ENCODE measurements around the gene S100B. TPM values are rescaled to one million over a fixed set of nuclear protein-coding genes. Genes with fewer than 3 reads are reported as not detected.

The S100B gene
- total and polyA plus RNA-seq, 2 of the 13 experiments (the other 11 are each of a cell fraction or from before 2014, with no cell fraction given): not detected

DNA sequence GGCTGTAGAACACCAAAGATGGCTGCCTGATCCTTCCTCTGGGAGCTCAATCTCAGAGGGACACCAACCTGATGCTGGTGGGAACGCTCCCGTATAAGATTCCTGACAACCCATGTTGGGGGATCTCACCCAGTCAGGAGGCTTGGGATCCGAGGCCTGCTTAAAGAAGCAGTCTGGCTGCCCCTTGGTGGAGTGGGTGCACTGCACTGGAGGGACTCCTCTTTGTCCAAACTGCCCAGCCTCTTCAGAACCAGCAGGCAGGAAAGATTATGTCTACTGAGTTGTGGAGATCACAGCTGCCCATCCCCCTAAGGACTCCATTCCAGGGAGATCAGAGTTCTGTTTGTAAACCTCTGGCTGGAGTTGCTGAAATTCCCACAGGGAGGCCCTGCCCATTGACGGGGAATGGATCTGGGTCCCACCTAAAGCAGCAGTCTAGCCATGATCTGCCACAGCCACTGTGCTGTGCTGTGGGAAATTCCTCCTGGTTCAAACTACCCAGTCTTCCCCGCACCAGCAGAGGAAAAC lies 23.0 kb downstream of the S100B start (continued):
- TF ChIP-seq, protein P1, sequence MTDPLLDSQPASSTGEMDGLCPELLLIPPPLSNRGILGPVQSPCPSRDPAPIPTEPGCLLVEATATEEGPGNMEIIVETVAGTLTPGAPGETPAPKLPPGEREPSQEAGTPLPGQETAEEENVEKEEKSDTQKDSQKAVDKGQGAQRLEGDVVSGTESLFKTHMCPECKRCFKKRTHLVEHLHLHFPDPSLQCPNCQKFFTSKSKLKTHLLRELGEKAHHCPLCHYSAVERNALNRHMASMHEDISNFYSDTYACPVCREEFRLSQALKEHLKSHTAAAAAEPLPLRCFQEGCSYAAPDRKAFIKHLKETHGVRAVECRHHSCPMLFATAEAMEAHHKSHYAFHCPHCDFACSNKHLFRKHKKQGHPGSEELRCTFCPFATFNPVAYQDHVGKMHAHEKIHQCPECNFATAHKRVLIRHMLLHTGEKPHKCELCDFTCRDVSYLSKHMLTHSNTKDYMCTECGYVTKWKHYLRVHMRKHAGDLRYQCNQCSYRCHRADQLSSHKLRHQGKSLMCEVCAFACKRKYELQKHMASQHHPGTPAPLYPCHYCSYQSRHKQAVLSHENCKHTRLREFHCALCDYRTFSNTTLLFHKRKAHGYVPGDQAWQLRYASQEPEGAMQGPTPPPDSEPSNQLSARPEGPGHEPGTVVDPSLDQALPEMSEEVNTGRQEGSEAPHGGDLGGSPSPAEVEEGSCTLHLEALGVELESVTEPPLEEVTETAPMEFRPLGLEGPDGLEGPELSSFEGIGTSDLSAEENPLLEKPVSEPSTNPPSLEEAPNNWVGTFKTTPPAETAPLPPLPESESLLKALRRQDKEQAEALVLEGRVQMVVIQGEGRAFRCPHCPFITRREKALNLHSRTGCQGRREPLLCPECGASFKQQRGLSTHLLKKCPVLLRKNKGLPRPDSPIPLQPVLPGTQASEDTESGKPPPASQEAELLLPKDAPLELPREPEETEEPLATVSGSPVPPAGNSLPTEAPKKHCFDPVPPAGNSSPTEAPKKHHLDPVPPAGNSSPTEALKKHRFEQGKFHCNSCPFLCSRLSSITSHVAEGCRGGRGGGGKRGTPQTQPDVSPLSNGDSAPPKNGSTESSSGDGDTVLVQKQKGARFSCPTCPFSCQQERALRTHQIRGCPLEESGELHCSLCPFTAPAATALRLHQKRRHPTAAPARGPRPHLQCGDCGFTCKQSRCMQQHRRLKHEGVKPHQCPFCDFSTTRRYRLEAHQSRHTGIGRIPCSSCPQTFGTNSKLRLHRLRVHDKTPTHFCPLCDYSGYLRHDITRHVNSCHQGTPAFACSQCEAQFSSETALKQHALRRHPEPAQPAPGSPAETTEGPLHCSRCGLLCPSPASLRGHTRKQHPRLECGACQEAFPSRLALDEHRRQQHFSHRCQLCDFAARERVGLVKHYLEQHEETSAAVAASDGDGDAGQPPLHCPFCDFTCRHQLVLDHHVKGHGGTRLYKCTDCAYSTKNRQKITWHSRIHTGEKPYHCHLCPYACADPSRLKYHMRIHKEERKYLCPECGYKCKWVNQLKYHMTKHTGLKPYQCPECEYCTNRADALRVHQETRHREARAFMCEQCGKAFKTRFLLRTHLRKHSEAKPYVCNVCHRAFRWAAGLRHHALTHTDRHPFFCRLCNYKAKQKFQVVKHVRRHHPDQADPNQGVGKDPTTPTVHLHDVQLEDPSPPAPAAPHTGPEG (CRISPR knock-in tag; IDR thresholded peaks at IDR 0.05): no peak
- TF ChIP-seq ZNF143 (CRISPR knock-in tag; IDR thresholded peaks at IDR 0.05) (no peak), SOX6 (IDR thresholded peaks at IDR 0.05) (no peak), SOX6 (CRISPR knock-in tag; IDR thresholded peaks at IDR 0.05) (no peak; the same call in 1 of the 2 replicates), FOXO1 (CRISPR knock-in tag; IDR thresholded peaks at IDR 0.05) (no peak), NFATC3 (CRISPR knock-in tag; IDR thresholded peaks at IDR 0.05) (no peak), ZNF768 (CRISPR knock-in tag; IDR thresholded peaks at IDR 0.05) (no peak), RFXAP (CRISPR knock-in tag; IDR thresholded peaks at IDR 0.05; ENCODE audit: borderline replicate concordance) (no peak), ZNF747 (CRISPR knock-in tag; IDR thresholded peaks at IDR 0.05; ENCODE audit: borderline replicate concordance) (no peak), YEATS2 (CRISPR knock-in tag; IDR thresholded peaks at IDR 0.05; ENCODE audit: borderline replicate concordance) (no peak), SIN3A (IDR thresholded peaks at IDR 0.05; ENCODE audit: borderline replicate concordance, low read depth, low read length) (no peak), HDAC1 (CRISPR knock-in tag; IDR thresholded peaks at IDR 0.05) (0 out of 2 replicates have a peak, but pooled peaks have one; percentile 23), ZBTB7B (CRISPR knock-in tag; IDR thresholded peaks at IDR 0.05) (no peak), ZNF441 (CRISPR knock-in tag; IDR thresholded peaks at IDR 0.05; ENCODE audit: borderline replicate concordance) (no peak), ZNF207 (IDR thresholded peaks at IDR 0.05; ENCODE audit: borderline replicate concordance) (no peak), SIX4 (CRISPR knock-in tag; IDR thresholded peaks at IDR 0.05) (no peak), ZSCAN30 (CRISPR knock-in tag; IDR thresholded peaks at IDR 0.05) (no peak), ZNF510 (CRISPR knock-in tag; IDR thresholded peaks at IDR 0.05; ENCODE audit: low read depth) (no peak), ZNF543 (CRISPR knock-in tag; IDR thresholded peaks at IDR 0.05) (no peak), ZNF564 (CRISPR knock-in tag; IDR thresholded peaks at IDR 0.05) (no peak), TSC22D2 (CRISPR knock-in tag; IDR thresholded peaks at IDR 0.05; ENCODE audit: borderline replicate concordance) (no peak)
- TF ChIP-seq, protein P2, sequence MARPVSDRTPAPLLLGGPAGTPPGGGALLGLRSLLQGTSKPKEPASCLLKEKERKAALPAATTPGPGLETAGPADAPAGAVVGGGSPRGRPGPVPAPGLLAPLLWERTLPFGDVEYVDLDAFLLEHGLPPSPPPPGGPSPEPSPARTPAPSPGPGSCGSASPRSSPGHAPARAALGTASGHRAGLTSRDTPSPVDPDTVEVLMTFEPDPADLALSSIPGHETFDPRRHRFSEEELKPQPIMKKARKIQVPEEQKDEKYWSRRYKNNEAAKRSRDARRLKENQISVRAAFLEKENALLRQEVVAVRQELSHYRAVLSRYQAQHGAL (CRISPR knock-in tag; IDR thresholded peaks at IDR 0.05; ENCODE audit: not compliant biosample characterization): no peak
- TF ChIP-seq, protein P3, sequence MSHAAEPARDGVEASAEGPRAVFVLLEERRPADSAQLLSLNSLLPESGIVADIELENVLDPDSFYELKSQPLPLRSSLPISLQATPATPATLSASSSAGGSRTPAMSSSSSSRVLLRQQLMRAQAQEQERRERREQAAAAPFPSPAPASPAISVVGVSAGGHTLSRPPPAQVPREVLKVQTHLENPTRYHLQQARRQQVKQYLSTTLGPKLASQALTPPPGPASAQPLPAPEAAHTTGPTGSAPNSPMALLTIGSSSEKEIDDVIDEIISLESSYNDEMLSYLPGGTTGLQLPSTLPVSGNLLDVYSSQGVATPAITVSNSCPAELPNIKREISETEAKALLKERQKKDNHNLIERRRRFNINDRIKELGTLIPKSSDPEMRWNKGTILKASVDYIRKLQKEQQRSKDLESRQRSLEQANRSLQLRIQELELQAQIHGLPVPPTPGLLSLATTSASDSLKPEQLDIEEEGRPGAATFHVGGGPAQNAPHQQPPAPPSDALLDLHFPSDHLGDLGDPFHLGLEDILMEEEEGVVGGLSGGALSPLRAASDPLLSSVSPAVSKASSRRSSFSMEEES (CRISPR knock-in tag; IDR thresholded peaks at IDR 0.05): no peak
- TF ChIP-seq, protein P4, sequence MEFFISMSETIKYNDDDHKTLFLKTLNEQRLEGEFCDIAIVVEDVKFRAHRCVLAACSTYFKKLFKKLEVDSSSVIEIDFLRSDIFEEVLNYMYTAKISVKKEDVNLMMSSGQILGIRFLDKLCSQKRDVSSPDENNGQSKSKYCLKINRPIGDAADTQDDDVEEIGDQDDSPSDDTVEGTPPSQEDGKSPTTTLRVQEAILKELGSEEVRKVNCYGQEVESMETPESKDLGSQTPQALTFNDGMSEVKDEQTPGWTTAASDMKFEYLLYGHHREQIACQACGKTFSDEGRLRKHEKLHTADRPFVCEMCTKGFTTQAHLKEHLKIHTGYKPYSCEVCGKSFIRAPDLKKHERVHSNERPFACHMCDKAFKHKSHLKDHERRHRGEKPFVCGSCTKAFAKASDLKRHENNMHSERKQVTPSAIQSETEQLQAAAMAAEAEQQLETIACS (CRISPR knock-in tag; IDR thresholded peaks at IDR 0.05): no peak

All from HepG2 (cell line).